B cell (primary cell): ENCODE results near the gene ADARB2. TPM values are rescaled to one million over a fixed set of nuclear protein-coding genes. Genes with fewer than 3 reads are reported as not detected.

Source experiments
- ATAC-seq: fragments of 200-7000 bp; cut with Tn5 transposase; one replicate; pipeline ENCODE4 v1.10.0; 2021; ENCODE audit warnings: low read depth, mild to moderate bottlenecking, moderate number of reproducible peaks, moderate library complexity
- CTCF ChIA-PET: fragments of 350-600 bp; sonication (Branson Sonifier 250); formaldehyde crosslinking; loops from one replicate; lab custom pipeline; 2021; ENCODE audit warnings: antibody characterized with exemption, inconsistent platforms; lab: Charles Lee
- POLR2A ChIA-PET: fragments of 350-600 bp; sonication (Branson Sonifier 250); formaldehyde crosslinking; loops from one replicate; lab custom pipeline; 2021; ENCODE audit warnings: antibody characterized with exemption; lab: Charles Lee
- DNase-seq: peaks from one replicate; pipeline ENCODE4 v3.0.0; 2013
- H2AFZ ChIP-seq: 2 replicates; pipeline ENCODE4 v1.6.1; 2012; ENCODE audit warnings: mild to moderate bottlenecking, low read depth, low read length; ENCODE audit not compliant: insufficient read depth, poor library complexity, severe bottlenecking
- H3K27ac ChIP-seq, 2 donors: 1 replicate in 1 of 2; 2 replicates in 1 of 2; pipeline ENCODE4 v1.5.1; 2012 to 2013; ENCODE audit warnings: low read length in 2 of 2, mild to moderate bottlenecking in 2 of 2, moderate library complexity in 1 of 2
- H3K27me3 ChIP-seq, 4 experiments: fragments of 200-600 bp in 1 of 4; sonication (generic) in 1 of 4; replicated peaks in 1 of 4; 1 replicate in 2 of 4; 2 replicates in 2 of 4; pipeline versions ENCODE4 v1.6.1 to v1.7.0; 2013 to 2016; ENCODE audit warnings: low read length in 3 of 4, mild to moderate bottlenecking in 2 of 4, mixed read lengths in 1 of 4, moderate library complexity in 1 of 4; ENCODE audit not compliant: insufficient read depth in 4 of 4, control insufficient read depth in 3 of 4; ENCODE audit errors: control extremely low read depth in 1 of 4
- H3K36me3 ChIP-seq, 2 experiments: replicated peaks in 1 of 2; 1 replicate in 1 of 2; 2 replicates in 1 of 2; pipeline versions ENCODE4 v1.6.1 to v1.7.1; 2013; ENCODE audit warnings: low read length in 1 of 2; ENCODE audit not compliant: insufficient read depth in 2 of 2, control insufficient read depth in 1 of 2; ENCODE audit errors: control extremely low read depth in 1 of 2, extremely low read depth in 1 of 2
- H3K4me1 ChIP-seq, 2 donors: fragments of 200-600 bp in 1 of 2; sonication (generic) in 1 of 2; 1 replicate in 1 of 2; 2 replicates in 1 of 2; pipeline versions ENCODE4 v1.5.1 to v1.6.1; 2013 to 2017; ENCODE audit warnings: low read length in 2 of 2; ENCODE audit not compliant: control insufficient read depth in 2 of 2, insufficient read depth in 2 of 2
- H3K4me2 ChIP-seq: replicated peaks from 2 replicates; pipeline ENCODE3; 2012; ENCODE audit warnings: mild to moderate bottlenecking, low read depth, low read length; ENCODE audit not compliant: poor library complexity, severe bottlenecking
- H3K4me3 ChIP-seq, 5 experiments: fragments of 200-600 bp in 1 of 5; sonication (generic) in 1 of 5; 1 replicate in 3 of 5; 2 replicates in 2 of 5; pipeline versions ENCODE4 v1.5.1 to v1.7.0; 2011 to 2016; ENCODE audit warnings: low read length in 4 of 5, mild to moderate bottlenecking in 4 of 5, low read depth in 2 of 5, control low read depth in 1 of 5, moderate library complexity in 1 of 5; ENCODE audit not compliant: insufficient read depth in 1 of 5; ENCODE audit errors: control extremely low read depth in 1 of 5, extremely low read depth in 1 of 5
- H3K79me2 ChIP-seq: fragments of 200-600 bp; sonication (generic); one replicate; pipeline ENCODE4 v1.6.0; 2016; ENCODE audit warnings: low read length; ENCODE audit not compliant: control insufficient read depth, insufficient read depth
- H3K9ac ChIP-seq: fragments of 200-600 bp; sonication (generic); 2 replicates; pipeline ENCODE4 v1.6.1; 2017; ENCODE audit warnings: mild to moderate bottlenecking, low read length, moderate library complexity
- H3K9me3 ChIP-seq, 3 donors: one replicate each; pipeline versions ENCODE4 v1.6.1 to v1.7.1; 2013; ENCODE audit warnings: low read length in 2 of 3; ENCODE audit not compliant: control insufficient read depth in 2 of 3, insufficient read depth in 1 of 3; ENCODE audit errors: control extremely low read depth in 1 of 3
- H4K20me1 ChIP-seq: 2 replicates; pipeline ENCODE4 v1.6.0; 2012; ENCODE audit warnings: mild to moderate bottlenecking, low read length; ENCODE audit not compliant: insufficient read depth, control insufficient read depth, poor library complexity, severe bottlenecking
- H3K27ac Mint-ChIP-seq: one replicate; pipeline ENCODE4 v1.8.0; 2021; ENCODE audit warnings: mixed read lengths
- H3K27me3 Mint-ChIP-seq: one replicate; pipeline ENCODE4 v1.8.0; 2021; ENCODE audit warnings: mixed read lengths
- H3K4me1 Mint-ChIP-seq: one replicate; pipeline ENCODE4 v1.8.0; 2021; ENCODE audit warnings: mixed read lengths
- H3K4me3 Mint-ChIP-seq: one replicate; pipeline ENCODE4 v1.8.0; 2021; ENCODE audit warnings: mixed read lengths
- H3K9me3 Mint-ChIP-seq: one replicate; pipeline ENCODE4 v1.8.0; 2022; ENCODE audit warnings: mixed read lengths; ENCODE audit not compliant: insufficient read depth
- EZH2 ChIP-seq: IDR thresholded peaks from 2 replicates; pipeline ENCODE4 v1.6.1; 2012; ENCODE audit warnings: borderline replicate concordance, low read depth, mild to moderate bottlenecking, moderate library complexity, low read length; ENCODE audit not compliant: insufficient read depth, poor library complexity, severe bottlenecking
- WGBS: methylation state at CpG from one replicate; pipeline ENCODE4 v1.1.5; 2013; ENCODE audit warnings: missing lambda C conversion rate; ENCODE audit not compliant: insufficient coverage; 5-methylcytosine and 5-hydroxymethylcytosine counted together
- intact Hi-C: fragments of 100-400 bp; cut with micrococcal nuclease; formaldehyde crosslinking; loops from one replicate; pipeline ENCODE4 v1.10.0; 2022
- polyA plus RNA-seq: library from polyadenylated mRNA; depleted of rRNA; stranded (reverse); fragments of >200 nt; gene quantifications from 2 replicates; pipeline ENCODE4 v1.2.3, GENCODE V29; 2012
- total RNA-seq, 2 donors: library from RNA; stranded (reverse); fragments of 120-200 nt in 1 of 2; gene quantifications; 1 replicate in 1 of 2; 2 replicates in 1 of 2; pipeline versions ENCODE4 v1.2.3 to v1.2.4, GENCODE V29; 2013 to 2022
- TF ChIP-seq, protein P1 (sequence below): fragments of 200-600 bp; IDR thresholded peaks from one replicate; pipeline ENCODE4 v1.8.0; 2022; ENCODE audit warnings: antibody characterized with exemption, mild to moderate bottlenecking

Gene ADARB2
- total and polyA plus RNA-seq, 2 donors (not counting 1 experiment from before 2014, with no cell fraction given) = 0.13 to 0.96 TPM

DNA sequence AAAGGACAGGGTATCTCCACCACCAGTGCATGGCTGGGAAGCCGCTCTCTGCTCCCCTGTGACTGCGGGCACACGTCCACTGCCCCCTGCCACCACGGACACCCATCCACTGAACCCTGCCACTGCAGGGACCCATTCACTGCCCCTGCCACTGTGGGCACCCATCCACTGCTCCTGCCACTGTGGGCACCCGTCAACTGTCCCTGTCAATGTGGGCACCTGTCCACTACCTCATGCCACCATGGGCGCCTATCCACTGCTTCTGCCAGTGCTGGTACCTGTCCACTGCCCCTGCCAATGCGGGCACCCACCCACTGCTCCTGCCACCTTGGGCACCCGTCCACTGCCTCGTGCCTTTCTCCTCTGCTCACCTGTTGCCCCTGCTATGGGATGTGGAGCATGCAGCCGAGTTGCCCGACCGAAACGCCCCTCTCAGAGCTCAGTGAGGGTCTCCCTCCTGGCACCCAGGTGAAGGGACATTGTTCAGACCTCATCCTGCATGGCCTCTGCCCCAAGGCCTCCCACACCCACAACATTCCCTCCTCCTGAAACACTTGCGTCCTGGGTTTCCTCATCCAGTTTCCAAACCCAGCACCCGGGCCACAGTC, 207.4 kb downstream of the ADARB2 start:
- no peak overlapping the region for H3K27ac ChIP-seq
- Mint-ChIP-seq H3K27ac (no peak overlapping the region), H3K27me3 (peaks cover 12% of the 10 kb centered on the region), H3K4me3 (no peak overlapping the region), H3K9me3 (no peaks in the 10 kb centered on the region), H3K4me1 (peaks cover 4% of the 10 kb centered on the region)
- no peak overlapping the region for H3K4me2 ChIP-seq
- no peak for TF ChIP-seq EZH2
- TF ChIP-seq, protein P1, sequence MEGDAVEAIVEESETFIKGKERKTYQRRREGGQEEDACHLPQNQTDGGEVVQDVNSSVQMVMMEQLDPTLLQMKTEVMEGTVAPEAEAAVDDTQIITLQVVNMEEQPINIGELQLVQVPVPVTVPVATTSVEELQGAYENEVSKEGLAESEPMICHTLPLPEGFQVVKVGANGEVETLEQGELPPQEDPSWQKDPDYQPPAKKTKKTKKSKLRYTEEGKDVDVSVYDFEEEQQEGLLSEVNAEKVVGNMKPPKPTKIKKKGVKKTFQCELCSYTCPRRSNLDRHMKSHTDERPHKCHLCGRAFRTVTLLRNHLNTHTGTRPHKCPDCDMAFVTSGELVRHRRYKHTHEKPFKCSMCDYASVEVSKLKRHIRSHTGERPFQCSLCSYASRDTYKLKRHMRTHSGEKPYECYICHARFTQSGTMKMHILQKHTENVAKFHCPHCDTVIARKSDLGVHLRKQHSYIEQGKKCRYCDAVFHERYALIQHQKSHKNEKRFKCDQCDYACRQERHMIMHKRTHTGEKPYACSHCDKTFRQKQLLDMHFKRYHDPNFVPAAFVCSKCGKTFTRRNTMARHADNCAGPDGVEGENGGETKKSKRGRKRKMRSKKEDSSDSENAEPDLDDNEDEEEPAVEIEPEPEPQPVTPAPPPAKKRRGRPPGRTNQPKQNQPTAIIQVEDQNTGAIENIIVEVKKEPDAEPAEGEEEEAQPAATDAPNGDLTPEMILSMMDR = no peak
- H3K36me3 ChIP-seq = no peaks in the 10 kb centered on the region
- intact Hi-C loops = no loop called here
- H3K9me3 ChIP-seq = peaks cover 0 to 20% (median 0%) of the 10 kb centered on the region in 3 donors
- H3K79me2 ChIP-seq = no peaks in the 10 kb centered on the region
- H3K27me3 ChIP-seq = no peaks in the 10 kb centered on the region
- no peak for DNase-seq
- H2AFZ ChIP-seq = no peak overlapping the region
- no peaks in the 10 kb centered on the region for H4K20me1 ChIP-seq
- H3K4me3 ChIP-seq = no peak overlapping the region
- WGBS = 92% methylated on average over 15 of the region's 15 CpGs
- no peaks in the 10 kb centered on the region for H3K4me1 ChIP-seq
- ChIA-PET CTCF (no interaction called here), POLR2A (no interaction called here)
- no peak overlapping the region for H3K9ac ChIP-seq
- no peak for ATAC-seq

DNA sequence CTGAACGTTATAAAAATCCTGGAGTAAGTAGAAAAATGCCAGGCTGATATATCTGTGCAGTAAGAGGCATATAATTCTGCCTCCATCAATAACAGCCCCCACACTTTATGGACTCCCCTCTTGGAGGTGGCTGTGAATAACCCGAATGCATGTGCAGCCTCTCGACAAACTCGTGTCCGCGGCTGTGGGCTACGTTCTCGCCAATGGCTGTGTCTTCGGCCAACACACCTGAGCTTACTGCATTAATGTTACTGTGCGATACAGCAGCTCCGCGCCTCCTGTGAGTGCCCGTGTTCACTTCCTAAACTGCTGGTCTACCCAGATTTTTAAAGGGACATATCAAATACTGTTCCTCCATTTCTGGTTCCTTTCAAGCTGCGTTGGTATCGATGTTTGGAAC, 209.4 kb downstream of the ADARB2 start:
- WGBS = 93% methylated on average over 14 of the region's 15 CpGs
- H3K27ac ChIP-seq = no peak overlapping the region
- no peaks in the 10 kb centered on the region for H4K20me1 ChIP-seq
- H3K27me3 ChIP-seq = no peaks in the 10 kb centered on the region
- no peaks in the 10 kb centered on the region for H3K36me3 ChIP-seq
- no peak overlapping the region for H2AFZ ChIP-seq
- ChIA-PET POLR2A (no interaction called here), CTCF (no interaction called here)
- peaks cover 12% of the 10 kb centered on the region for H3K27me3 Mint-ChIP-seq
- DNase-seq (no peak), ATAC-seq (no peak)
- H3K4me2 ChIP-seq = no peak overlapping the region
- H3K9me3 Mint-ChIP-seq = no peaks in the 10 kb centered on the region
- peaks cover 0 to 20% (median 0%) of the 10 kb centered on the region in 3 donors for H3K9me3 ChIP-seq
- intact Hi-C loops = no loop called here
- no peak overlapping the region for H3K9ac ChIP-seq
- no peak overlapping the region for H3K27ac Mint-ChIP-seq
- no peak overlapping the region for H3K4me3 ChIP-seq
- H3K79me2 ChIP-seq = no peaks in the 10 kb centered on the region
- peaks cover 13% of the 10 kb centered on the region for H3K4me1 Mint-ChIP-seq
- no peak overlapping the region for H3K4me3 Mint-ChIP-seq
- H3K4me1 ChIP-seq = no peaks in the 10 kb centered on the region
- TF ChIP-seq EZH2 = no peak
- TF ChIP-seq, protein P1 = no peak
